Fibroblast of villous mesenchyme (primary cell): ENCODE measurements around the gene NF1. TPM values are rescaled to one million over a fixed set of nuclear protein-coding genes. Genes with fewer than 3 reads are reported as not detected.

ENCODE experiments used
- DNase-seq: peaks from one replicate; pipeline ENCODE4 v3.0.0-alpha.2; 2010; ENCODE audit warnings: low read depth
- H3K4me3 ChIP-seq: 2 replicates; pipeline ENCODE4 v1.5.1; 2011; ENCODE audit warnings: low read depth, mild to moderate bottlenecking, low read length
- CTCF ChIP-seq: IDR thresholded peaks from 2 replicates; pipeline ENCODE4 v1.5.1; 2012; ENCODE audit warnings: low read depth, mild to moderate bottlenecking, low read length; ENCODE audit not compliant: insufficient read depth
- total RNA-seq: library from RNA; depleted of rRNA; stranded (reverse); fragments of >200 nt; gene quantifications from 2 replicates; pipeline ENCODE4 v1.2.3, GENCODE V29; 2012

Gene NF1
- total RNA-seq, 1 donor = 82.5 TPM

GRCh38 chr17:31394544-31394943 lies 299.8 kb downstream of the NF1 start:
- no peak overlapping the region for H3K4me3 ChIP-seq
- DNase-seq = peak; percentile 78
- no peak for TF ChIP-seq CTCF

GRCh38 chr17:31397256-31397939 lies 302.6 kb downstream of the NF1 start:
- no peak for DNase-seq
- H3K4me3 ChIP-seq = no peak overlapping the region
- no peak for TF ChIP-seq CTCF

- TF ChIP-seq CTCF = no peak
- no peak for DNase-seq
- no peak overlapping the region for H3K4me3 ChIP-seq
Measured at GRCh38 chr17:31398381-31399311, 303.9 kb downstream of the NF1 start.

- no peak for DNase-seq
- no peak for TF ChIP-seq CTCF
- no peak overlapping the region for H3K4me3 ChIP-seq
Measured at GRCh38 chr17:31400481-31400950, 305.7 kb downstream of the NF1 start.

- DNase-seq = no peak
- no peak for TF ChIP-seq CTCF
Measured at GRCh38 chr17:31401456-31402254, 306.9 kb downstream of the NF1 start.

More at GRCh38 chr17:31401456-31402254, 306.9 kb downstream of the NF1 start:
- no peak overlapping the region for H3K4me3 ChIP-seq
